C4-2B (cell line): ENCODE data around the gene STARD3NL.

Experiments used
- CTCF ChIP-seq: fragments of 450-650 bp; conservative IDR thresholded peaks from 2 replicates; pipeline ENCODE4 v1.5.1; 2017; ENCODE audit warnings: mild to moderate bottlenecking
- ZFX ChIP-seq: fragments of 450-650 bp; IDR thresholded peaks from 2 replicates; pipeline ENCODE4 v1.6.1; 2017

- no peak for TF ChIP-seq CTCF
- TF ChIP-seq ZFX: no peak
Observed at GRCh38 chr7:38160003-38160571, 18.0 kb upstream of the STARD3NL start.
